NT2/D1 (cell line): ENCODE data around the gene ADGRF4.

Source experiments
- YY1 ChIP-seq: IDR thresholded peaks from 2 replicates; pipeline ENCODE4 v1.6.1; 2011; ENCODE audit not compliant: insufficient read length, insufficient read depth
- ZNF274 ChIP-seq: IDR thresholded peaks from 2 replicates; pipeline ENCODE4 v1.6.1; 2011; ENCODE audit warnings: mild to moderate bottlenecking, low read depth, low read length

DNA sequence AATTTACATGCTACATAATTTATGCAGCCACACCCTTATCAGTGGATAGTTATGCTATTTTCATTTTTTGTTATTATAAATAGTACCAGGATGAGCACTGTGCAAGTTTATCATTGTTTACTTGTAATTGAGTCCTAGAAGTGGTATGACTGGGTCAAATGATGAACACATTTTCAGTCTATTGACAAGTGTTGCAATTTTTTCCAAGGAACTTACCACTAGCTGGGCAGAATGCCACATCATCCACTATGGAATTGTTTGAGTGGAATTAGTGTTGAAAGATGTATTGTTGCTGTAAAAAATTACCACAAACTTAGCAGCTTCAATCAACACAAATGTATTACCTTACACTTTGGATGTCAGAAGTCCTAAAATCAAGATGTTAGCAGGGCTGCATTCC is 45.4 kb downstream of the ADGRF4 start:
- TF ChIP-seq YY1 (no peak), ZNF274 (no peak)
